Sciatic nerve (tissue), 2 donors: ENCODE data around the gene ARSI. TPM values are rescaled to one million over a fixed set of nuclear protein-coding genes. Genes with fewer than 3 reads are reported as not detected.
"Not testable (repeated sequence)": the region's sequence is repeated elsewhere in the genome, so short reads cannot be mapped to it uniquely, and the experiment has no call there.

Experiments used
- ATAC-seq: fragments of 200-7000 bp; cut with Tn5 transposase; one replicate; pipeline ENCODE4 v1.9.1; 2020; ENCODE audit warnings: mild to moderate bottlenecking, moderate library complexity
- DNase-seq: peaks from one replicate; pipeline ENCODE4 v3.0.0-alpha.2; 2020; ENCODE audit warnings: low spot score
- intact Hi-C: fragments of 100-400 bp; cut with DNase I; formaldehyde crosslinking; loops from one replicate; pipeline ENCODE4 v1.14.2; 2022
- total RNA-seq: library from RNA; stranded (reverse); fragmentation: NEBNext Ultra II Directional; extraction: Animal tissue kit (Norgen Biotek cat#: 25700); gene quantifications from one replicate; pipeline ENCODE4 v1.2.1, GENCODE V29; 2021
- donor health status: DM: no; HTN: no; CAD: no.
- donor health status: DM: no; HTN: no; CAD: no.

The ARSI gene
- total RNA-seq, 1 donor from 2014 or later: 6.3 TPM

DNA sequence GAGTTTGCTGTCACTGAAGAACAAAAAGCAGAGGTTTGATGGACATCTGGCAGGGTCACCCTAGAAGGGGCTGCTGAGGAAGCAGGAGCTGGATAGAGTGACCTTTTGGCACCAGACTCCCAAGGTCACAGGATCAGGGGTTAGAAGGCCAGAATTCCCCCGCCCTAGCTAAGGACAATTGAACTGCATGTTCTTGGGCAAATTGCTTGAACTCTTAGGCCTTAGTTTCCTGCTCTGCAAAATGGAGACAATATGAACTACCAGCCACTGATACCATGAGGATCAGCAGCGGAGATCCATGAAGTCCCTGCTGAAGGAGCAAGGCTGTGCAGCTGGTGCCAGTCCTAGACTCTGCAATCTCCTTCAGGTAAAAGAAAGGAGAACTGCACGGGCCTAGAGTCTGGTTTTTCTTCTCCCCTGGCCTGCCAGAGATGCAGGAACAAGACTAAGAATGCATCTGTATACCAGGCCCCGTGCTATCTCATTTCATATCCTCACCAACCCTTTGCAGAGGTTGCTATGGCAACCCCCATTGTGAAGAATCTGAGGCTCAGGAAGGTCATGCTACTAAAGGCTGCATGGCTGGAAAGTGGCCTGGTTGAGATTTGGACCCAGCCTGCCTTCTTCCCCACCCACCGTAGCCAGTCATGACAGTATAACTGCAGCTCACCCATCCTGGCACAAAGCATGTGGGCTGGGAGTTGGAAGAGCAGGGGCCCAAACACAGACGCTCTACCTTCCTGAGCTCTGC, 46.9 kb downstream of the ARSI start:
- DNase-seq (no peak), ATAC-seq (no peak)
- intact Hi-C loops: no loop called here

DNA sequence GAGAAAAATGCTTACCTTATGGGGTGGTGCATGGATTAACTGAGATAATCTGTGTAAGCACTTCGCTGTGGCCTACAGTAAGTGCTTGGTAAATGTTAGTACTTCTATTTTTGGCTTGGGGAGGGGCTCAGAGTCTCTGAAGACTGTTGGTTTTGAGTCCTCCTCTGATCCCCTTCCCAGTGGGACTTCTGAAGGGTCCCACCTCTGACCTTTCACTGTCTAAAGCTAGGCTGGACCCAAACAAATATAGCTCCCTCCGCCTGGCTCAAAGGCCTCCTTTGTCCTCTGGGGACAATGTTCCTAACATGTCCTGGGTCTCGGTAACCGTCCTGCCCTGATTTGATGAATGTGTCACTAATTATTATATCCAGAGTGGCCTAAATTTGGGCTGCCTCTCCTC, 47.9 kb downstream of the ARSI start:
- no peak for DNase-seq
- intact Hi-C loops: no loop called here
- ATAC-seq: no peak

- ATAC-seq: no peak
- intact Hi-C loops: no loop called here
- no peak for DNase-seq
Observed at GRCh38 chr5:150254363-150254762, 48.3 kb downstream of the ARSI start.

GRCh38 chr5:150253416-150254208, 49.1 kb downstream of the ARSI start:
- intact Hi-C loops: no loop called here
- DNase-seq (no peak), ATAC-seq (no peak)

GRCh38 chr5:150252489-150252888, 50.2 kb downstream of the ARSI start:
- intact Hi-C loops: no loop called here
- no peak for DNase-seq

DNA sequence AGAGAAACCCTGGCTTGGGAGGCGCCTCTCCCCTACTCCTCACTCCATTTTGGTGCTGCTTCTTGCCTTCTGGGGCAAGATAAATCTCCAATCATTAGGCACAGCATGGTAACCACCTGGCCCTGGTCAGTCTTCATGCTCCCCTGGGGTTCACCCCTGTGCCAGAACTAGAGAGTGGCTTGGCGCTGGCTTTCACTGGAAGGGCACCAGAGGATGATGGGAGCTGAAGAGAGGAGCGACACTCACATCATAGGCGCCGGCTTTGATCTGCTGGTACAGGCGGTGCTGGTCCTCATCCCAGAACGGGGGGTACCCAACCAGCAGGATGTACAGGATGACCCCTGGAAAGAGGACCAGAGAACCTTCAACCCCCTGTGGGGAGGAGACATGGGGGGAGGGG, 51.2 kb downstream of the ARSI start:
- DNase-seq (no peak), ATAC-seq (no peak)
- intact Hi-C loops: no loop called here

More at GRCh38 chr5:150252489-150252888, 50.2 kb downstream of the ARSI start:
- ATAC-seq: no peak

DNA sequence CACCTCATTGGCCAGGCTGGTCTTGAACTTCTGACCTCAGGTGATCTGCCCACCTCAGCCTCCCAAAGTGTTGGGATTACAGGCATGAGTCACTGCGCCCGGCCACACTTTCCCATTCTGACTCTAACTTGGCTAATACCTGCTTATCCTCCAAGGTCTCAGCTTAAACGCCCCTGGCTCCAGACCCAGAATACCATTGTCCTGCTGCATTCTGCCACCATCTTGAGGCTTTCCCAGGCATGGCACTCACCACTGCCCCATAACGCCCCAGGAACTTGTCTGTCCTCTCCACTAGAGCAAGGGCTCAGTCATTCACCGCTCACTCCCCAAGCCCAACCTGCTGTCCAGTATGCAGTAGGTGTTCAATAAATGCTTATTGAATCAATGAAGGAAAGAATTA, 53.0 kb downstream of the ARSI start:
- ATAC-seq: no peak
- no peak for DNase-seq
- intact Hi-C loops: no loop called here

DNA sequence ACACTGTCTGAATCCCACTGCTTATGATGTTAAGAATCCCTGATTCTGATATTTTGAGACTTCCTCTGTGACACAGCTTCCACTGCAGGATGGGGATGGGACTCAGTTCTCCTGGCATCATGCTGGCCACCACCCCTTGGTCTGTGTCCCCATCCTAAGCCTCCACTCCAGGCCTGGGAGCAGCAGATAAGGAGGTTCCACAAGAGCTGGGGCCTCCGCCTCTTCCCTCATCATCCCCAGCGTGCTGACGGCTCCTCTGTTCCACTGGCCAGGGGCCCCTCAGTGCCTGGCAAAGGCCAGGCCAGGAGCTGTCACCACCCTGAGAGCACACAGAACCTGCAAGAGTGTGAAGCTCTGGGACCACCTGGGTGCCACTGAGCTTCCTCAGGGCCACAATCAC, 53.8 kb downstream of the ARSI start:
- intact Hi-C loops: no loop called here
- ATAC-seq (no peak), DNase-seq (no peak)

DNA sequence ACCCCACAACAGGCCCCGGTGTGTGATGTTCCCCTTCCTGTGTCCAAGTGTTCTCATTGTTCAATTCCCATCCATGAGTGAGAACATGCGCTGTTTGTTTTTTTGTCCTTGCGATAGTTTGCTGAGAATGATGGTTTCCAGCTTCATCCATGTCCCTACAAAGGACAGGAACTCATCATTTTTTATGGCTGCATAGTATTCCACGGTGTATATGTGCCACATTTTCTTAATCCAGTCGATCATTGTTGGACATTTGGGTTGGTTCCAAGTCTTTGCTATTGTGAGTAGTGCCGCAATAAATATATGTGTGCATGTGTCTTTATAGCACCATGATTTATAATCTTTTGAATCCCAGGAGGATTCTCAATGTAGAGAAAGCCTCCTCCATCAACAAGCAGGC, 54.2 kb downstream of the ARSI start:
- intact Hi-C loops, DNase-seq, ATAC-seq: not testable (repeated sequence)

DNA sequence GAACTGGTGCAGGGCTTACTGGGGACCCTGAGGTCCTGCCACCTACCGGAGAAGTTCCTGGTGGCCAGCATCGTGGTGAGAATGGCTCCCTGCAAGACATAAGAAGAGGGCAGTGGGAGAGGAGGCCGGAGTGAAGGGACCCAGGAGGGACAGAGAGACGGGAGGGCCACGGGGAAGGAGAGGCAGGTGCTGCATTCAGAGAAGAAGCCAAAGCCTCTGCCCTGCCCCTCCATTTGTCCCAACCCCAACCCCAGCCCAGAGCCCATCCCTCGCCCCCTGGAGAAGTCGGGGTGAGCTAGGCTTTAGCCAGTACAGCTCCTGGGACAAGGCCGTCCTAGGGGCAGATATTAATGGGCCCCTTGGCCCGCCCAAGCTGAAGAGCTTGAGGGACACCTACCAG, 55.0 kb downstream of the ARSI start:
- DNase-seq (no peak), ATAC-seq (no peak)
- intact Hi-C loops: no loop called here

GRCh38 chr5:150246835-150247234, 55.9 kb downstream of the ARSI start:
- ATAC-seq (no peak), DNase-seq (no peak)
- intact Hi-C loops: no loop called here

DNA sequence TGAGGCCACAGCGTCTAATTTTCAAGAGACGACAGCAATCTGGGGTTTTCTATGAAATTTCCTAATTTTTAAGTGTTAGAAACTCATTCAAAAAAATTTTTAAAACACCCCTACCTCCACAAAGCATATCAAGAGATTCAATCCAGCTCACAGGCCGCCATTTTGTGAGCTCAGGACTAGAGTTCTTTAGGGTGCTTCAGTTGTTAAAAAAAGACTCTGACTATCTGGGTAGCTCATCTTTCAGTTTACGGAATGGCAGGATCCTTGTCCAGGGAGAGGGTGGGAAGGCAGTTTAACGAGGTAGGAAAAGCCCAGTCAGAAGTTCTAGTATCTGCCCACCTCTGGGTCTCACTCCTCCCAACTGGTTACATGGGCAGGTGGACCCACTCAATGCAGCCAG, 56.3 kb downstream of the ARSI start:
- no peak for ATAC-seq
- DNase-seq: no peak
- intact Hi-C loops: no loop called here

Other genes starting within 250 kb of the ARSI start
- gene CSF1R, start 216.4 kb downstream of the ARSI start, total RNA-seq: 74.8 TPM
- 215 TPM for gene PDGFRB, start 147.1 kb downstream of the ARSI start, total RNA-seq
- gene CDX1, start 136.1 kb downstream of the ARSI start, total RNA-seq: not detected
- gene SLC6A7, start 112.8 kb downstream of the ARSI start, total RNA-seq: not detected
- gene CAMK2A, start 13.1 kb downstream of the ARSI start, total RNA-seq: 2.5 TPM
- 30.0 TPM for gene TCOF1, start 54.8 kb upstream of the ARSI start, total RNA-seq
- 989 TPM for gene CD74, start 110.0 kb upstream of the ARSI start, total RNA-seq
- 1,412 TPM for gene RPS14, start 146.8 kb upstream of the ARSI start, total RNA-seq
- 109 TPM for gene NDST1, start 205.2 kb upstream of the ARSI start, total RNA-seq